ENCODE data around the gene SH2D6.
A peak's percentile ranks its signal among the peaks of the same experiment; 100 is the strongest.
"Not testable (repeated sequence)": the region's sequence is repeated elsewhere in the genome, so short reads cannot be mapped to it uniquely, and the experiment has no call there.

SH2D6 gene

GRCh38 chr2:85470850-85471800, 52.6 kb downstream of the SH2D6 start:
- DNase-seq (ENCODE audit: low read depth): peak; percentile 40

GRCh38 chr2:85472261-85472660, 53.7 kb downstream of the SH2D6 start:
- DNase-seq (ENCODE audit: low read depth): no peak

DNA sequence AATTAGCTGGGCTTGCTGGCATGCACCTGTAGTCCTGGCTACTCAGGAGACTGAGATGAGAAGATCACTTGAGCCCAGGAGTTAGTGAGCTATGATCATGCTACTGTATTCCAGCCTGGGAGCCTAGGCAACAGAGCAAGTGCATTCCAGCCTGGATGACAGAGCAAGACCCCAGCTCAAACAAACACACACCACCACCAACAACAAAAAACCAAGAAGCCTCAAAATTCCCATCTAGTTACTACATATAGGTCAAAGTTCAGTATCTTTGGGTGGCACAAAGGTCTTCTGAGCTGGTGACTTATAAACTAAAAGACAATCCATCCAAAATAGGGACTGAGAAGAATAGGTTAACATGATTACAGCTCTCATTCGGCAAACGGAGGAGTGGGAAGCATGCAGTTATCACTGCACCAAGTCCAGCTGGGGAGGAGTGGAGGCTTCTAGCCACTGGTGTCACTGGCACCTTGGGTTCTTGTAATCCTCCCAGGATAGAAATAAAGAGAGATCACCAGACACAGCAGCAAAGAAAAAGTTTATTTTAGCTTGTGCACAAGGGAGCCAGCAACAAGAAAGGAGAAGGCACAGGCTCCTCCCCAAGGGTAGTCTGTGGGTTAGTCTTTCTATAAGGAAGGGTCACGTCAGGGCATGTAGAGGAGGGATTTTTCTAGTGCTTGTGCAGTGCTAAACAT, 57.4 kb downstream of the SH2D6 start:
- no peak for DNase-seq (ENCODE audit: low read depth)

- no peak for DNase-seq (ENCODE audit: low read depth)
These were observed 58.1 kb downstream of the SH2D6 start for GRCh38 chr2:85476624-85477023.

DNA sequence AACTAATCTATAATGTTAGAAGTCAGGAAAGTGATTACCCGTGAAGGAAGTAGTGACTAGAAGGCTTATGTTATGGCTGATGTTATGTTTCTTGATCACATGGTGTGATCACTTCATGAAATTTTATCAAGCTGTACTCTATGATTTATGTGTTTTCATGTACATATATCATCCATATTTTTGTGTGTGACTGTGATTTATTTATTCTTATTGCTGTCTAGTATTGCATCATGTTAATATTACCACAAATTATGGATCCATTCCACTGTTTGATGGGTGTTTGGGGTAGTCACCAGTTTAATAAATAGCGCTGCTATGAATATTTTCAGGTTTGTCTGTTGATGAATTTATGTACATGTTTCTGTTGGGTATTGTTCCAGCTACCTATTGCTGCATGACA, 59.4 kb downstream of the SH2D6 start:
- no peak for DNase-seq (ENCODE audit: low read depth)

- no peak for DNase-seq (ENCODE audit: low read depth)
These were observed 63.6 kb downstream of the SH2D6 start for GRCh38 chr2:85481818-85482777.

DNA sequence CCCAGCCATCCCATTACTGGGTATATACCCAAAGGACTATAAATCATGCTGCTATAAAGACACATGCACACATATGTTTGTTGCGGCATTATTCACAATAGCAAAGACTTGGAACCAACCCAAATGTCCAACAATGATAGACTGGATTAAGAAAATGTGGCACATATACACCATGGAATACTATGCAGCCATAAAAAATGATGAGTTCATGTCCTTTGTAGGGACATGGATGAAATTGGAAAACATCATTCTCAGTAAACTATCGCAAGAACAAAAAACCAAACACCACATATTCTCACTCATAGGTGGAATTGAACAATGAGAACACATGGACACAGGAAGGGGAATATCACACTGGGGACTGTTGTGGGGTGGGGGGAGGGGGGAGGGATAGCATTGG, 66.1 kb downstream of the SH2D6 start:
- DNase-seq (ENCODE audit: low read depth): not testable (repeated sequence)

GRCh38 chr2:85485815-85486214, 67.3 kb downstream of the SH2D6 start:
- DNase-seq (ENCODE audit: low read depth): no peak

All from HS-5 (cell line).